GM21825 (cell line): ENCODE data around the gene ZNF746.
A peak's percentile ranks its signal among the peaks of the same experiment; 100 is the strongest.

Experiments used
- ATAC-seq: cut with Tn5 transposase; IDR thresholded peaks from one replicate; pipeline ENCODE4 v1.9.1; 2021; ENCODE audit warnings: mild to moderate bottlenecking, moderate library complexity; ENCODE audit not compliant: unreplicated experiment

Gene ZNF746

DNA sequence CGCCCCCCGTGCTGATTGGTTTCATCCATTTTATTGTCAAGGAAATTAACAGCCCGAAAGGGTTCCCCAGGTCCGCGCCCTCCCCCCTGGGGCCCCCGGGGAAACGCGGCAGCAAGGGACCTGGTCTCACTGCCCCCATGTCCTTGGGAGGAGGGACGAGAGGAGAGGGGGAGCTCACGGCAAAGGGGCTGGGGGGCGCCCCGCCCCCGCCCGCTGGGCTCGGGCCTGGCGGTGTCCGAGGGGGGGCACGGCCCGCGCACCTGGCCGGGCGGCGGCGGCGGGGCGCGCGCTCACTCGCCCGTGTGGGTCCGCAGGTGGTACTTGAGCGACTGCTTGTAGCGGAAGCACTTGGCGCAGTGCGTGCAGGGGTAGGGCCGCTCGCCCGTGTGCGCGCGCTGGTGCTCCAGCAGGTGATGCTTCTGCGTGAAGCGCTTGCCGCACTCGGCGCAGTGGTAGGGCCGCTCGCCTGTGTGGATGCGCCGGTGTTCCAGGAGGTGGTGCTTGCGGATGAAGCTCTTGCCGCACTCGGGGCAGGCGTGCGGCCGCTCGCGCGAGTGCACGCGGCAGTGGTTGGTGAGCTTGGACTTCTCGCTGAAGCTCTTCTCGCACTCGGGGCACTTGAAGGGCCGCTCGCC, 66.0 kb downstream of the ZNF746 start:
- ATAC-seq, result no peak

DNA sequence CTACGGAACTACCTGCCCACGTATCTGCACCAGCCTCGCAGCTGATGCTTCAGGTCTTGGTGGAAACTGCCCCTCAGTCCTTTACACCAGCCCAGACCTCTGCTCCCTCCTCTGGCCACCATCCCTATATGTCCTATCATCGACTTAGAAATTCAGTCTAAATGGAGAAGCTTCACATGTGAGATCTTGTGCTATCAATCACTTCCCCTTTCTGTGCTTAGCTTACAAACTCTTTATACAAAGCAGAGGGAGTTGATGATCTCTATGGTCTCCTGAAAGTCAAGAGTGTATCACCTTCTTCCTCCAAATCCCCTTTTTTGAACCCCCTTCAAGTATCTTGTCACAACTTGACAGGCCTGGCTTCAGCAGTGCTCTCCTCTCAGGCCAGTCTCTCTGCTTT, 67.4 kb downstream of the ZNF746 start:
- no peak for ATAC-seq

DNA sequence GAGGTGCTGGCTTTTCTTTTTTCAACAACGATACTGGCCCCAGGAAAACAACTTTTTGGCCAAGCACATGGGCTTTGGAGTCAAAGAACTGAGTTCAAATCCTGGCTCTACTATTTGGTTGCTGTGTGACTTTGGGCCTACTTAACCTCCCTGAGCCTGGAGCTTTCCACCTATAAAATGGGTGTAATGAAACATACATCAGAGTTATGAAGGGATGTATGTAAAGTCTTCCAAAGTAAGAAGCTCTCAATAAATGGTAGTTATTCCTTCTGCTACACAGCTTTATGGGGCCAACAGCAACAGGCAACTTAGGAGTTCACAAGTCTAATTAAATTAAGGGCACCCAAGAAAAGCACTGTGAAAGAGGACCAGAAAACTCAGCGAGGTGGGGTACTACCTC, 69.7 kb downstream of the ZNF746 start:
- ATAC-seq, result no peak

DNA sequence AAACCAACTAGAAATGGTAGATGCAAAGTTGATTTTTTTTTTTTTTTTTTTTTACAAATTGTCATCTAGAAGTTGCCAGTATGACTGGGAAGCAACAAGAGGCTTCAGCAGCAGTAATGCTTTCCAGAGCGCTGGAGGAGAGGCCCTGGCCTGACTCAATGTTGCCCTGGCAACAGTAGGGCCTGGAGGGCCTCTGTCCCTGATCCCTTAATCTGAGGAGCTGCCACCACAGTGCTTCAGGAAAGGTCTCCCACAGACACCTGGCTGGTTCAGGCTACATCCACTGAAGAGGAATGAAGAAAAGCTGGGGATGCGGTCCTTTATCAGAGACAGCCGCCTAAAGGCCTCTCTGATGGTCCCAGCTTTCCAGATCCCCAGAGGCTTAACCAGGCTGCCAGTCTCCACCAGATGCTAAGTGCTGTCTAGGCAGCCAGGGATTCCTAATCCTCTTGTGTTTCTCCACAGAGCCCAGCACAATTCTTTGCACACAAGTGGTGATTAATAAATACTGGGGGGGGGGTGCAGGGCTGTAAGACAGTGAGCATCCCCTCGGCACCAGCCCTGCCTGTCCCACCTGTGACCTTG, 70.4 kb downstream of the ZNF746 start:
- ATAC-seq, result no peak

DNA sequence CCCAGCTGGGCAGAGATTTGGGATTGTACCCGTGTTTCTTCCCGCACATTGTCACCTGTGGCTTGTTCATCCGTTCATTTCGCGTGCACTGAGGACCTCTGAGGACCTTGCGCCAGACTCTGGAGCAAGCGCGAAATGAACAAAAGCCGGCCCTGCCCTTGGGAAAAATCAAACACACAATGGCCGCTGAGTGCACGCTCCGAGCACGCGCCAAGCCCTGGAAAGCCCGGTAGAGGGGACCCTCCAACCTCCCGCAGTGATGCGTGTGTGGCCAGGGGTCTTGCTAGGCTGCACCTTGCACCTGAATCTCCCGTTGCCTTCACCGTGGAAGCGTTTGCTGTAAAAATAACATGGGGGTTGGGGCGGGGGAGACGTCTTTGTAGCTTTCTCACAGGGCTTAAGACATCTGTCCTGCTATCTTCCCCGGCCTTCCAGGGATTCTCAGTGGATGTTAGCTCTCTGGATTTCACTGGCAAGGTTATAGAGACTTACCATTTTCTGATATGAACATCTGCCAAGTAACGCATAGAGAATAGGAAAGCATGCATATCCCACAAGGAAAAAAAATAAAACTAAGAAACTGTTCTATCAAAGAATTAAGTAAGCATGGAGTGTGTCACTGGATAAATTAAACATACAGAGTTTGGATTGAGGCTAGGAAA, 74.0 kb downstream of the ZNF746 start:
- no peak for ATAC-seq

DNA sequence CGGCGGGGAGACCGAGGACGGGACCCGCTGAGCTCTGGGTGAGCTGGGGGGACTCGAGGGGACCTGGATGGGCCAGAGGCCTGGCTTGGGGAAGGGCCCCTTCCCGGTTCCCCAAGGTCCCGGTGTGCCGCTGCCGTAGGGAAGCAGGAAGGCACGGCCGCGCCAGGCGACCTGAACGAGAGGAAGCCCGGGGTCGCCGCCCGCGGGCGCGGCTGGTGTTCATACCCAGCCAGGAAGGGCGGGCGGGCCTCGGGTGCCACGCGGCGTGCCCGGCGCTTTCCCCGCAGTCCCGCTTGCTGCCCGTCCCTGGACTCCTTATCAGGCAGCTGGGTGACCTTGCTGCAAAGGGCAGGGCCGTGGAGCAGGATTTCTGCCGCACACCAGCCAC, 74.7 kb downstream of the ZNF746 start:
- ATAC-seq, result peak; percentile 12
